ENCODE data around the gene SHC2.

The SHC2 gene

DNA sequence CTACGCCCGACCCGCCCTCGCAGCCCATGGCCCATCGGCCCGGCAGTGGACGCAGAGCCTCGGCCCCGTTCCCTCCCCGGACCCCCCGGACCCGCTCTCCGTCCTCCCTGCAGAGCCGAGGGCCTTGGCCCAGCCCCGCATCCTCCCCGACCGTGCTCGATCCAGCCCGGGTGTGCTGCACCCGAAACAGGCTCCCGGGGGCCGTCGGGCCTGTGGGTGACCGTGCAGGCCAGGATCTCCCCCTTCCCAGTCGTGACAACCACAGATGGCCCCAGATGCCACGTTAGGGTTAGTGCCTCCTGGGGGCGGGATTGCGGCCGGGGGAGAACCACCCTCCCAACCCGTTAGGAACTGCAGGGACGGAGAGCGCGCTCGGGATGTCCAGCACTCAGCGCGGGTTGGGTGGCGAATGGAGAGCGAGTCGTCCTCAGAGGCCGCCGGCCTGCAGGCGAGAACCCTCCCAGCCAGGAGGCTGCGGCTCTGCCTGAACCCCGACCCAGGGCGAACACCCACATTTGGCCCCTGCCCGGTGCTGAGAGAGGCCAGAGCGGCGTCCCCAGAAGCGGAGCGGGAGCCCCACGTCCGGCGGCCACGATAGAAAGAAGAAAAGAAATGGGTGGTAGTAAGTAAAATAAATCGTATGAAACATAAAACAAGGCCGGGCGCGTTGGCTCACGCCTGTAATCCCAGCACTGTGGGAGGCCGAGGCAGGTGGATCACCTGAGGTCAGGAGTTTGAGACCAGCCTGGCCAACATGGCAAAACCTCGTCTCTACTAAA, 28.8 kb upstream of the SHC2 start:
- peak overlapping the region in 1 of 2 experiments; percentile 78 for H3K23ac ChIP-seq (ENCODE audit: low read length in 2 of 2)
- H3K9me3 ChIP-seq (ENCODE audit: control insufficient read depth, low read length), result no peaks in the 10 kb centered on the region
- H3K4me3 ChIP-seq (ENCODE audit: insufficient read depth in 1 of 2, low read depth in 1 of 2, low read length in 2 of 2), result peak overlapping the region; percentile 80 to 83
- peak overlapping the region in 1 of 2 experiments; percentile 29 for H2BK12ac ChIP-seq (ENCODE audit: low read length in 2 of 2)
- H3K79me1 ChIP-seq (replicated peaks; ENCODE audit: low read length, poor library complexity, severe bottlenecking), result peaks cover 3% of the 10 kb centered on the region
- H3K36me3 ChIP-seq (ENCODE audit: control insufficient read depth in 1 of 2, insufficient read depth in 2 of 2, low read depth in 1 of 2, low read length in 2 of 2), result peaks cover 0 to 3% of the 10 kb centered on the region in 2 experiments
- DNase-seq, result peak; percentile 64
- H3K4ac ChIP-seq (ENCODE audit: low read depth in 1 of 2, low read length in 2 of 2), result peak overlapping the region; percentile 71 to 84
- peak overlapping the region; percentile 77 for H3K4me2 ChIP-seq (ENCODE audit: low read length, poor library complexity, severe bottlenecking)
- H2BK5ac ChIP-seq (ENCODE audit: low read depth, low read length, poor library complexity, severe bottlenecking), result no peak overlapping the region
- no peak overlapping the region for H3K27ac ChIP-seq (ENCODE audit: low read length, poor library complexity, severe bottlenecking)
- peak overlapping the region; percentile 73 for H2AFZ ChIP-seq (ENCODE audit: low read depth, low read length)
- H2BK15ac ChIP-seq (ENCODE audit: low read depth, poor library complexity, severe bottlenecking), result peak overlapping the region; percentile 44
- peak overlapping the region; percentile 97 for H4K91ac ChIP-seq (ENCODE audit: low read length)
- H4K8ac ChIP-seq (ENCODE audit: low read length), result peak overlapping the region; percentile 93
- peak overlapping the region; percentile 65 for H2BK120ac ChIP-seq (ENCODE audit: low read depth, low read length)
- peak overlapping the region; percentile 79 to 96 for H3K18ac ChIP-seq (ENCODE audit: low read depth in 1 of 2, low read length in 2 of 2)
- no peak overlapping the region for H2AK5ac ChIP-seq (ENCODE audit: low read length, severe bottlenecking)
- peaks cover 21% of the 10 kb centered on the region for H3K4me1 ChIP-seq (ENCODE audit: control insufficient read depth, insufficient read depth, low read depth, low read length)
- H3K9ac ChIP-seq (ENCODE audit: low read length), result peak overlapping the region; percentile 98
- peak overlapping the region in 1 of 2 experiments; percentile 82 for H3K14ac ChIP-seq (ENCODE audit: low read length in 2 of 2)
- peaks cover 0 to 3% of the 10 kb centered on the region in 2 experiments for H3K27me3 ChIP-seq (ENCODE audit: control insufficient read depth in 1 of 2, insufficient read depth in 1 of 2, low read length in 2 of 2)
- WGBS, result 25% methylated on average over 61 of the region's 61 CpGs

DNA sequence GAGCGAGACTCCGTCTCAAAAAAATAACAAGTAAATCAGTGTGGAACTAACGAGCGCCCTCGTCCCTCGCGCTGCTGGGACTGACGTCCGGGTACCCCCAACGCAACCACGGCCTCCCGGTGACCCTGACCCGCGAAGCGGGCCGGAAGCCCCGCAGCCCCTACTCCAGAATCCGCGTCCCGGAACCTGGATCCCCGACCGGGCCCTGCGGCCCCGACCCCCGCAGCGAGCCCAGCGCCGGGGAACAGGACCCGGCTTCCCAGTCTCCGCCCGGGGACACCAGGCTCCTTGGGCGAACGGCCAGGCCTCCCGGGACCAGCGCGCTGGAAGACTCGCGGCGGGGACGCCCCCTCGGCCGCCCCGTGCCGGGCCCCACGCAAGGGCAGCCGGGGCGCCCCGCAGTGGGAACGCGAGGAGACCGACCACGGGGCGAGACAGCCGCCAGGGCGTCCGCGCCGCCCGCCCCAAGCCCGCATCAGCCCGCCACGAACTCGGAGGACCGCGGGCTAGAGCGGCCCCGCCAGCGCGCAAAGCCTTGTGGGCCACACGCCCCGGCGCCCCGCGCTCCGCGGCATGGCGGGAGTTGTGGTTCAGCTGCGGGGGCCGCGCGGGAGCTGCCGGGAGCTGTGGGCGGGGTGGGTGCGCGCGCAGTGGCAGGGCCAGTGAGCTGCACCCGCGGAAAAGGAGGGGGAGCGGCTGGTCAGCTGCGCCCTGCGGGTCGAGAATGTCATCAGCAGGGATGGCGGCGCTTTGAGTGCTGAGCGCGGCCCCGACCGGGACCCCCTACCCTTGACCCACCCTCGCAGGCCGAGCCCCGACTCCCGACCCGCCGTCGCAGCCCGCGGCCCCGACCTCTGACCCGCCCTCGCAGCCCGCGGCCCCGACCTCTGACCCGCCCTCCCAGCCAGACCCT, 27.9 kb upstream of the SHC2 start:
- Histone ChIP-seq H2BK120ac (ENCODE audit: low read depth, low read length) (peak overlapping the region; percentile 87), H3K4ac (ENCODE audit: low read depth in 1 of 2, low read length in 2 of 2) (peak overlapping the region; percentile 92 to 97), H3K9ac (ENCODE audit: low read length) (peak overlapping the region; percentile 98), H2BK12ac (ENCODE audit: low read length in 2 of 2) (peak overlapping the region in 1 of 2 experiments; percentile 29), H2BK15ac (ENCODE audit: low read depth, poor library complexity, severe bottlenecking) (peak overlapping the region; percentile 94), H3K14ac (ENCODE audit: low read length in 2 of 2) (peak overlapping the region in 1 of 2 experiments; percentile 89), H3K36me3 (ENCODE audit: control insufficient read depth in 1 of 2, insufficient read depth in 2 of 2, low read depth in 1 of 2, low read length in 2 of 2) (peaks cover 0 to 3% of the 10 kb centered on the region in 2 experiments), H3K9me3 (ENCODE audit: control insufficient read depth, low read length) (no peaks in the 10 kb centered on the region), H4K91ac (ENCODE audit: low read length) (peak overlapping the region; percentile 98), H3K4me3 (ENCODE audit: insufficient read depth in 1 of 2, low read depth in 1 of 2, low read length in 2 of 2) (peak overlapping the region; percentile 80 to 83), H4K8ac (ENCODE audit: low read length) (peak overlapping the region; percentile 99), H2AFZ (ENCODE audit: low read depth, low read length) (peak overlapping the region; percentile 92), H3K23ac (ENCODE audit: low read length in 2 of 2) (peak overlapping the region in 1 of 2 experiments; percentile 88), H2AK5ac (ENCODE audit: low read length, severe bottlenecking) (no peak overlapping the region), H3K4me2 (ENCODE audit: low read length, poor library complexity, severe bottlenecking) (peak overlapping the region; percentile 77), H2BK5ac (ENCODE audit: low read depth, low read length, poor library complexity, severe bottlenecking) (peak overlapping the region; percentile 92), H3K27me3 (ENCODE audit: control insufficient read depth in 1 of 2, insufficient read depth in 1 of 2, low read length in 2 of 2) (peaks cover 0 to 3% of the 10 kb centered on the region in 2 experiments), H3K4me1 (ENCODE audit: control insufficient read depth, insufficient read depth, low read depth, low read length) (peaks cover 21% of the 10 kb centered on the region), H3K18ac (ENCODE audit: low read depth in 1 of 2, low read length in 2 of 2) (peak overlapping the region; percentile 96 to 97), H3K79me1 (replicated peaks; ENCODE audit: low read length, poor library complexity, severe bottlenecking) (peaks cover 3% of the 10 kb centered on the region), H3K27ac (ENCODE audit: low read length, poor library complexity, severe bottlenecking) (peak overlapping the region; percentile 74)
- DNase-seq, result peak; percentile 93
- WGBS, result under 1% methylated on average over 87 of the region's 114 CpGs

GRCh38 chr19:485583-486236, 24.9 kb upstream of the SHC2 start:
- Histone ChIP-seq H3K9me3 (ENCODE audit: control insufficient read depth, low read length) (no peaks in the 10 kb centered on the region), H3K27ac (ENCODE audit: low read length, poor library complexity, severe bottlenecking) (no peak overlapping the region), H3K36me3 (ENCODE audit: control insufficient read depth in 1 of 2, insufficient read depth in 2 of 2, low read depth in 1 of 2, low read length in 2 of 2) (peaks cover 0 to 3% of the 10 kb centered on the region in 2 experiments), H3K23ac (ENCODE audit: low read length in 2 of 2) (peak overlapping the region in 1 of 2 experiments; percentile 61), H3K14ac (ENCODE audit: low read length in 2 of 2) (peak overlapping the region in 1 of 2 experiments; percentile 87), H2BK5ac (ENCODE audit: low read depth, low read length, poor library complexity, severe bottlenecking) (no peak overlapping the region), H3K9ac (ENCODE audit: low read length) (peak overlapping the region; percentile 79), H2BK12ac (ENCODE audit: low read length in 2 of 2) (peak overlapping the region; percentile 55 to 91), H2AFZ (ENCODE audit: low read depth, low read length) (no peak overlapping the region), H3K4me2 (ENCODE audit: low read length, poor library complexity, severe bottlenecking) (peak overlapping the region; percentile 46), H2AK5ac (ENCODE audit: low read length, severe bottlenecking) (peak overlapping the region; percentile 60), H3K4me1 (ENCODE audit: control insufficient read depth, insufficient read depth, low read depth, low read length) (peaks cover 29% of the 10 kb centered on the region), H3K27me3 (ENCODE audit: control insufficient read depth in 1 of 2, insufficient read depth in 1 of 2, low read length in 2 of 2) (peaks cover 3% of the 10 kb centered on the region in 2 experiments), H3K4me3 (ENCODE audit: insufficient read depth in 1 of 2, low read depth in 1 of 2, low read length in 2 of 2) (peak overlapping the region in 1 of 2 experiments; percentile 56), H4K8ac (ENCODE audit: low read length) (peak overlapping the region; percentile 84), H3K4ac (ENCODE audit: low read depth in 1 of 2, low read length in 2 of 2) (peak overlapping the region; percentile 73 to 81), H3K79me1 (replicated peaks; ENCODE audit: low read length, poor library complexity, severe bottlenecking) (peaks cover 3% of the 10 kb centered on the region), H2BK15ac (ENCODE audit: low read depth, poor library complexity, severe bottlenecking) (peak overlapping the region; percentile 44), H2BK120ac (ENCODE audit: low read depth, low read length) (peak overlapping the region; percentile 77), H4K91ac (ENCODE audit: low read length) (peak overlapping the region; percentile 70), H3K18ac (ENCODE audit: low read depth in 1 of 2, low read length in 2 of 2) (peak overlapping the region; percentile 40 to 96)
- peak; percentile 76 for DNase-seq
- WGBS, result 44% methylated on average over 20 of the region's 23 CpGs
